Esophagus squamous epithelium (tissue), 5 donors: ENCODE results near the gene KIRREL1. TPM values are rescaled to one million over a fixed set of nuclear protein-coding genes. Genes with fewer than 3 reads are reported as not detected.

Source experiments
- DNase-seq: peaks from one replicate; lab custom pipeline; 2025; lab: John Stamatoyannopoulos, UW
- H3K27ac ChIP-seq, 4 donors: fragments of 200-600 bp; sonication (generic); one replicate each; pipeline ENCODE4 v1.5.1; 2016 to 2019; ENCODE audit warnings: mild to moderate bottlenecking in 1 of 4
- H3K27me3 ChIP-seq, 4 donors: fragments of 200-600 bp; sonication (generic); 1 replicate in 3 of 4; 2 replicates in 1 of 4; pipeline versions ENCODE4 v1.5.1 to v1.6.0; 2017 to 2021; ENCODE audit warnings: antibody characterized with exemption in 1 of 4
- H3K36me3 ChIP-seq, 3 donors: fragments of 200-600 bp; sonication (generic); one replicate each; pipeline ENCODE4 v1.5.1; 2016 to 2019
- H3K4me1 ChIP-seq, 3 donors: fragments of 200-600 bp; sonication (generic); one replicate each; pipeline ENCODE4 v1.5.1; 2017 to 2019
- H3K4me3 ChIP-seq, 4 donors: fragments of 200-600 bp; sonication (generic); 1 replicate in 3 of 4; 2 replicates in 1 of 4; pipeline ENCODE4 v1.5.1; 2016 to 2019; ENCODE audit warnings: mild to moderate bottlenecking in 2 of 4, moderate library complexity in 1 of 4
- H3K9me3 ChIP-seq, 3 donors: fragments of 200-600 bp; sonication (generic); one replicate each; pipeline ENCODE4 v1.5.1; 2016 to 2019
- CTCF ChIP-seq, 6 experiments: fragments of 450-650 bp in 4 of 6; fragments of 200-600 bp in 2 of 6; sonication (generic) in 2 of 6; IDR thresholded peaks; one replicate each; pipeline ENCODE4 v1.5.1; 2016 to 2019; ENCODE audit warnings: antibody characterized with exemption in 6 of 6, mild to moderate bottlenecking in 4 of 6, moderate library complexity in 4 of 6
- POLR2A ChIP-seq, 4 donors: fragments of 450-650 bp; IDR thresholded peaks; one replicate each; pipeline ENCODE4 v1.6.1; 2017; ENCODE audit warnings: antibody characterized with exemption in 4 of 4, mild to moderate bottlenecking in 4 of 4, moderate library complexity in 3 of 4
- WGBS, 2 donors: methylation state at CpG; one replicate each; pipeline ENCODE4 v1.1.5; 2018; 5-methylcytosine and 5-hydroxymethylcytosine counted together
- intact Hi-C: fragments of 100-400 bp; cut with DNase I; formaldehyde crosslinking; loops from one replicate; pipeline ENCODE4 v1.15.0; 2022
- total RNA-seq, 4 donors: library from RNA; depleted of rRNA; stranded (reverse); fragments of >200 nt; gene quantifications; one replicate each; pipeline ENCODE4 v1.1.0, GENCODE V29; 2016
- donor health status: DM: yes; HTN: yes; CAD: no.

KIRREL1 gene
- total RNA-seq, 4 donors from 2014 or later = 3.6 to 18.9 (median 15.2) TPM

- Histone ChIP-seq H3K36me3 (no peaks in the 10 kb centered on the region), H3K9me3 (no peaks in the 10 kb centered on the region), H3K4me1 (peaks cover 0 to 45% (median 3%) of the 10 kb centered on the region in 3 donors), H3K4me3 (no peak overlapping the region), H3K27me3 (no peaks in the 10 kb centered on the region), H3K27ac (no peak overlapping the region)
- intact Hi-C loops = no loop called here
- no peak for TF ChIP-seq POLR2A (IDR thresholded peaks at IDR 0.05)
- no peak for TF ChIP-seq CTCF (IDR thresholded peaks at IDR 0.05)
- WGBS, 2 donors = 74 to 79% methylated on average over 8 of the region's 8 CpGs
- DNase-seq = no peak
Measured at GRCh38 chr1:158048371-158049067, 55.1 kb downstream of the KIRREL1 start.

- peaks cover 0 to 48% (median 3%) of the 10 kb centered on the region in 3 donors for H3K4me1 ChIP-seq
- no peaks in the 10 kb centered on the region for H3K36me3 ChIP-seq
- no peak for TF ChIP-seq POLR2A (IDR thresholded peaks at IDR 0.05)
- no peak for TF ChIP-seq CTCF (IDR thresholded peaks at IDR 0.05)
- no peaks in the 10 kb centered on the region for H3K9me3 ChIP-seq
- H3K27me3 ChIP-seq = no peaks in the 10 kb centered on the region
- H3K4me3 ChIP-seq = no peak overlapping the region
- no peak for DNase-seq
- no peak overlapping the region for H3K27ac ChIP-seq
- 70 to 81% methylated on average over 5 of the region's 5 CpGs for WGBS, 2 donors
- intact Hi-C loops = no loop called here
Measured at GRCh38 chr1:158049853-158050252, 56.4 kb downstream of the KIRREL1 start.

GRCh38 chr1:158053276-158053675, 59.8 kb downstream of the KIRREL1 start:
- no peak for DNase-seq
- no peak overlapping the region for H3K27ac ChIP-seq
- H3K4me1 ChIP-seq = peaks cover 0 to 56% (median 10%) of the 10 kb centered on the region in 3 donors
- intact Hi-C loops = no loop called here
- H3K27me3 ChIP-seq = no peaks in the 10 kb centered on the region
- TF ChIP-seq POLR2A (IDR thresholded peaks at IDR 0.05) = no peak
- no peak for TF ChIP-seq CTCF (IDR thresholded peaks at IDR 0.05)
- H3K9me3 ChIP-seq = no peaks in the 10 kb centered on the region
- H3K4me3 ChIP-seq = no peak overlapping the region
- H3K36me3 ChIP-seq = no peaks in the 10 kb centered on the region

GRCh38 chr1:158054721-158055120, 61.3 kb downstream of the KIRREL1 start:
- intact Hi-C loops = no loop called here
- no peak overlapping the region for H3K27ac ChIP-seq
- no peak for DNase-seq
- no peak for TF ChIP-seq POLR2A (IDR thresholded peaks at IDR 0.05)
- no peak for TF ChIP-seq CTCF (IDR thresholded peaks at IDR 0.05)
- H3K36me3 ChIP-seq = no peaks in the 10 kb centered on the region
- H3K9me3 ChIP-seq = no peaks in the 10 kb centered on the region
- peaks cover 0 to 66% (median 10%) of the 10 kb centered on the region in 3 donors for H3K4me1 ChIP-seq
- no peak overlapping the region for H3K4me3 ChIP-seq
- 95 to 98% methylated on average over 4 of the region's 4 CpGs for WGBS, 2 donors
- H3K27me3 ChIP-seq = no peaks in the 10 kb centered on the region

- no peak for TF ChIP-seq CTCF (IDR thresholded peaks at IDR 0.05)
- no peak for TF ChIP-seq POLR2A (IDR thresholded peaks at IDR 0.05)
- Histone ChIP-seq H3K36me3 (no peaks in the 10 kb centered on the region), H3K9me3 (no peaks in the 10 kb centered on the region), H3K27me3 (no peaks in the 10 kb centered on the region), H3K4me3 (no peak overlapping the region), H3K4me1 (peaks cover 0 to 61% (median 10%) of the 10 kb centered on the region in 3 donors), H3K27ac (no peak overlapping the region)
- WGBS, 2 donors = 66 to 73% methylated on average over 3 to 4 of the region's 4 CpGs
- DNase-seq = no peak
- intact Hi-C loops = no loop called here
Measured at GRCh38 chr1:158055854-158056253, 62.4 kb downstream of the KIRREL1 start.
